ENCODE results near the gene CEMIP2.

The CEMIP2 gene

DNA sequence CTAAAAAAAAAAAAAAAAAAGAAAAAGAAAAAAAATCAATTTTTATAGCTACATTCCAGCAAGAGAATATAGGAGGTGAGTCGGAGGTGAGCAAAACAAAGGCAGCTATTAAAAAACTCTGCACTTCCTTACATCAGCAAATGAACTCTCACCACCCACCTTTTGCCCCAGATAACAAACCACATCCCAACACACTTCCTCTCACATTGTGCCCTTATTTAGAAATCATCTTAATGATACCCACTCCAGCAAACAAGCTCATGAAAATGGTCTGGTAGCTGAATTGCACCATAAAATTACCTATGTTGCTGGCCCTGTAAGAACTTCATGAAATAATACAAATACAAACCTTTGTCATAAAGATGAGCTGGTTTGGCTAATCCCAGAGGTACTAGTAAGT is 82.9 kb downstream of the CEMIP2 start:
- H2AFZ ChIP-seq, result no peak overlapping the region
- no peaks in the 10 kb centered on the region for H3K79me2 ChIP-seq
- peaks cover 39% of the 10 kb centered on the region for H3K4me1 ChIP-seq
- no peak overlapping the region for H3K4me3 ChIP-seq (ENCODE audit: low read depth, low read length)
- TF ChIP-seq, protein P1, sequence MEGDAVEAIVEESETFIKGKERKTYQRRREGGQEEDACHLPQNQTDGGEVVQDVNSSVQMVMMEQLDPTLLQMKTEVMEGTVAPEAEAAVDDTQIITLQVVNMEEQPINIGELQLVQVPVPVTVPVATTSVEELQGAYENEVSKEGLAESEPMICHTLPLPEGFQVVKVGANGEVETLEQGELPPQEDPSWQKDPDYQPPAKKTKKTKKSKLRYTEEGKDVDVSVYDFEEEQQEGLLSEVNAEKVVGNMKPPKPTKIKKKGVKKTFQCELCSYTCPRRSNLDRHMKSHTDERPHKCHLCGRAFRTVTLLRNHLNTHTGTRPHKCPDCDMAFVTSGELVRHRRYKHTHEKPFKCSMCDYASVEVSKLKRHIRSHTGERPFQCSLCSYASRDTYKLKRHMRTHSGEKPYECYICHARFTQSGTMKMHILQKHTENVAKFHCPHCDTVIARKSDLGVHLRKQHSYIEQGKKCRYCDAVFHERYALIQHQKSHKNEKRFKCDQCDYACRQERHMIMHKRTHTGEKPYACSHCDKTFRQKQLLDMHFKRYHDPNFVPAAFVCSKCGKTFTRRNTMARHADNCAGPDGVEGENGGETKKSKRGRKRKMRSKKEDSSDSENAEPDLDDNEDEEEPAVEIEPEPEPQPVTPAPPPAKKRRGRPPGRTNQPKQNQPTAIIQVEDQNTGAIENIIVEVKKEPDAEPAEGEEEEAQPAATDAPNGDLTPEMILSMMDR (IDR thresholded peaks at IDR 0.05), result no peak
- no peaks in the 10 kb centered on the region for H3K9me3 ChIP-seq (ENCODE audit: control insufficient read depth, low read length)
- H3K36me3 ChIP-seq (ENCODE audit: control insufficient read depth, insufficient read depth, low read length), result no peaks in the 10 kb centered on the region
- no peak overlapping the region for H3K9ac ChIP-seq
- peak overlapping the region; percentile 24 for H3K27ac ChIP-seq
- no peaks in the 10 kb centered on the region for H3K27me3 ChIP-seq (ENCODE audit: control insufficient read depth, insufficient read depth, low read length)
- H3K4me2 ChIP-seq (ENCODE audit: low read length), result no peak overlapping the region

DNA sequence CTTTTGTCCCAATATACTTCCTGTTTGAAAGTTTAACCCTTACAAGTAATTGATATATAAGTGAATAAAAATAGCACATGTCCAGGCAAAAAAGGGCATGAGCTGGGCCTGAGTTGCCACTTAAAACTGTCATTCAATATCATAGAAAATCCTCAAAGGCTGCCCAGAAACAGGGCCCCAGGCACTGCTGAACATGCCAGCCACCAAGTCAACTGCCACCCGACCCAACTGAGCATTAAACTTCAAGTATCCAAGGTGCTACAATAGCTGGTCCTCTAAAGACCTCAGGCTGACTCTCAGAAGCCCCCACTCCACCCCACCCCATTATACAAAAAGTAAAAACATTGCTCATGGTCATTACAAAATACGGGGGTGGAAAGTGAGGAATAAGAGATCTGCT is 83.7 kb downstream of the CEMIP2 start:
- H3K4me1 ChIP-seq, result peaks cover 42% of the 10 kb centered on the region
- H3K9ac ChIP-seq, result no peak overlapping the region
- peak overlapping the region; percentile 47 for H3K27ac ChIP-seq
- H2AFZ ChIP-seq, result no peak overlapping the region
- no peak overlapping the region for H3K4me3 ChIP-seq (ENCODE audit: low read depth, low read length)
- H3K27me3 ChIP-seq (ENCODE audit: control insufficient read depth, insufficient read depth, low read length), result no peaks in the 10 kb centered on the region
- no peaks in the 10 kb centered on the region for H3K9me3 ChIP-seq (ENCODE audit: control insufficient read depth, low read length)
- H3K36me3 ChIP-seq (ENCODE audit: control insufficient read depth, insufficient read depth, low read length), result no peaks in the 10 kb centered on the region
- H3K79me2 ChIP-seq, result no peaks in the 10 kb centered on the region
- H3K4me2 ChIP-seq (ENCODE audit: low read length), result peak overlapping the region; percentile 3
- TF ChIP-seq, protein P1 (IDR thresholded peaks at IDR 0.05), result no peak

DNA sequence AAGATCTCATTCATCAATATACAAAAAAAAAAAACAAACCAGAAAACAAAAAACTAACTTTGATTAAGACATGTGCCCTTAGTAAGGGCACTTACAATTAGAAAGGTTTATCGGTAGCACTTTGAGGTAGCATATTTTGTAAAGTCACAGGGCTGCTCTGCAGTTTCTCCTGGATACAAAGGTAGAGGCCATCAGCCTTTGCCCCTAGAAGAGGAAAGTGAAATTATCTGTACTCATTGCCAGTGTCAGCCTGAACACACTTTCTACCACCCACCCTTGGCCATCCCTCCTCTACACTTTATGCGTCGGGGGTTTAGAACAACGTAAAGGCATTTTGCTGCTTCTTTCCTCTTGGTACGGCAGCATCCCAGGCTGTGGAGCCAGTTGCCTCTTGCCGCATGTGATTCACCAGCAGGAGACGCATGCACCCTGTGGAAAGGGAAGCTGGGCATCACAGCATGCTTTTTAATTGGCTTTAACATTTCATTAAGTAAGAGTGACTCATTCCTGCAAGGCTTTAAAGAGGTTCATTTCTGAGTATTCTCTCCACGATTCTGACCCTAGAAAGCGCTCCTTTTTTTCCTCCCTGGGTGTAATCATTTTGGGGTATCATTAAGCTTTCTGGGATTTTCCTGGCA is 84.6 kb downstream of the CEMIP2 start:
- Histone ChIP-seq H3K4me1 (peaks cover 36% of the 10 kb centered on the region), H3K4me3 (ENCODE audit: low read depth, low read length) (no peak overlapping the region), H3K27me3 (ENCODE audit: control insufficient read depth, insufficient read depth, low read length) (no peaks in the 10 kb centered on the region), H3K79me2 (no peaks in the 10 kb centered on the region), H3K27ac (peak overlapping the region; percentile 47), H3K9ac (no peak overlapping the region), H3K36me3 (ENCODE audit: control insufficient read depth, insufficient read depth, low read length) (no peaks in the 10 kb centered on the region), H3K4me2 (ENCODE audit: low read length) (peak overlapping the region; percentile 3), H3K9me3 (ENCODE audit: control insufficient read depth, low read length) (no peaks in the 10 kb centered on the region), H2AFZ (no peak overlapping the region)
- TF ChIP-seq, protein P1 (IDR thresholded peaks at IDR 0.05), result peak; percentile 38

DNA sequence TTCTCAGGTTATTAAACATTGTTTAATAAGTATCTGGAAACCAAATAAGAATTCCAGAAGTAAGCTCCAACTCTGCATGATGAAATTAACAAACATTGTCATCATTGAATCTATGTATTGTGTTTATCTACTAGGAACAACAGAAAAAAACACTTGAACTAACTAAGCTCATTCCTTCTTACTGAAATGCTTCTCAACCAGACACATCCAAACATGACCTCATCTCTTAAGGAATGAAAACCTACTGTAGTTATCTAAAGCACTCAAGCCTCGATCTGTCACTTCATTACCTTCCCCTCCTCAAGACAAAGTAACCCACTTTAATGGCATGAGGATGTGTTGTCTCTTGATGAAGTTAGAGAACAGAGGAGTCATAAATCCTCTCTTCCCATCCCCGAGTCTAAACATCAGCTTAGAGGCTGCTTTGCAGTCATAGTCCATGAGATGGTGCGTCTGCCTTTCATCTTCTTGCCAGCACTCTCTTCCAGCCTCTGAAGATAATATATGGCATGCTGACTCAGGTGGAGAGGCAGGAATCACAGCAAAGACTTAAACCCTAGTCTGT is 86.5 kb downstream of the CEMIP2 start:
- Histone ChIP-seq H3K27ac (peak overlapping the region; percentile 78), H3K4me3 (ENCODE audit: low read depth, low read length) (no peak overlapping the region), H3K9ac (no peak overlapping the region), H3K9me3 (ENCODE audit: control insufficient read depth, low read length) (no peaks in the 10 kb centered on the region), H2AFZ (no peak overlapping the region), H3K36me3 (ENCODE audit: control insufficient read depth, insufficient read depth, low read length) (no peaks in the 10 kb centered on the region), H3K4me2 (ENCODE audit: low read length) (peak overlapping the region; percentile 14), H3K4me1 (peaks cover 39% of the 10 kb centered on the region), H3K27me3 (ENCODE audit: control insufficient read depth, insufficient read depth, low read length) (no peaks in the 10 kb centered on the region), H3K79me2 (no peaks in the 10 kb centered on the region)
- TF ChIP-seq, protein P1 (IDR thresholded peaks at IDR 0.05), result no peak

Measured in parathyroid adenoma (tissue), 2 donors.